ENCODE measurements around the gene PSIP1. TPM values are rescaled to one million over a fixed set of nuclear protein-coding genes. Genes with fewer than 3 reads are reported as not detected.

The PSIP1 gene
- total RNA-seq, 1 experiment from 2014 or later = 362 TPM

DNA sequence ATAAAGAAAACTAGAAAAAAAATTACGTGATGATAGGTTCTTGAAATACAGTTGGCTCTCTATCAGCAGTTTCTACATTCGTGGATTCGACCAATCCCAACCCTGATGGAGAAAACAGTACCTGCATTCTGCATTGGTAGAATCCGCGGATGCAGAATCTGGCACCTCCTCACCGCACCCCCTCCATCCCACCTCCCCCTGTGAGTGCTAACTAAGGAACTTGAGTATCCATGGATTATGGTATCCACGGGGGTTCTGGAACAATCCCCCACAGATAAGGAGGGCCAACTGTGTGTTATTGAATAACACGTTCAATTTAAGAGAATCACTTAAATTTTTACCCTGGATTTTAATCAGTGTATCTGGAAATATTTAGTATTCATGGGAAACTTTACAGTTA, 10.5 kb upstream of the PSIP1 start:
- Histone ChIP-seq H3K4ac (ENCODE audit: low read depth, low read length) (no peak overlapping the region), H2BK12ac (ENCODE audit: insufficient read length, low read depth, low read length) (no peak overlapping the region), H4K20me1 (ENCODE audit: control insufficient read depth, insufficient read depth, insufficient read length) (no peaks in the 10 kb centered on the region), H3K27me3 (ENCODE audit: insufficient read depth, low read length) (no peaks in the 10 kb centered on the region), H3K9ac (ENCODE audit: extremely low read depth, insufficient read length, low read length) (no peak overlapping the region), H3T11ph (ENCODE audit: low read length) (no peak overlapping the region), H2BK120ac (ENCODE audit: low read depth, low read length, poor library complexity, severe bottlenecking) (no peak overlapping the region), H3K4me1 (ENCODE audit: insufficient read depth, low read length) (no peaks in the 10 kb centered on the region), H3K23ac (ENCODE audit: insufficient read length, low read depth, low read length) (no peak overlapping the region), H3K9me3 (ENCODE audit: control insufficient read depth, low read depth, low read length) (no peaks in the 10 kb centered on the region), H2AK5ac (ENCODE audit: insufficient read length, low read length) (no peak overlapping the region), H4K8ac (replicated peaks; ENCODE audit: insufficient read length, low read depth, low read length) (no peak overlapping the region), H2AFZ (ENCODE audit: low read length) (no peak overlapping the region), H2BK20ac (ENCODE audit: low read depth, low read length, poor library complexity, severe bottlenecking) (no peak overlapping the region), H3K56ac (ENCODE audit: insufficient read length, low read depth, low read length) (no peak overlapping the region), H2BK15ac (ENCODE audit: low read depth, low read length) (no peak overlapping the region), H2BK5ac (ENCODE audit: insufficient read length, low read length) (no peak overlapping the region), H3K4me2 (ENCODE audit: insufficient read depth, insufficient read length, low read length) (no peak overlapping the region), H3K18ac (ENCODE audit: insufficient read length, low read depth, low read length) (no peak overlapping the region), H4K5ac (ENCODE audit: insufficient read length, low read depth, low read length) (no peak overlapping the region), H3K23me2 (ENCODE audit: insufficient read length, low read depth, low read length, poor library complexity, severe bottlenecking) (no peaks in the 10 kb centered on the region), H3K79me2 (ENCODE audit: insufficient read depth, low read length) (no peaks in the 10 kb centered on the region), H3K79me1 (ENCODE audit: insufficient read depth, low read depth, low read length, poor library complexity, severe bottlenecking) (no peaks in the 10 kb centered on the region), H3K14ac (ENCODE audit: insufficient read depth, low read length) (no peak overlapping the region), H4K91ac (ENCODE audit: insufficient read length, low read depth, low read length) (no peak overlapping the region), H3K27ac (ENCODE audit: insufficient read length, low read depth, low read length) (no peak overlapping the region)
- Mint-ChIP-seq H3K4me3 (no peak overlapping the region), H3K4me1 (peaks cover 12 to 15% of the 10 kb centered on the region in 2 experiments), H3K27me3 (ENCODE audit: low read depth) (no peaks in the 10 kb centered on the region), H3K9me3 (no peaks in the 10 kb centered on the region), H3K27ac (no peak overlapping the region; a peak in 1 of 7 replicates), H3K36me3 (ENCODE audit: insufficient read depth in 1 of 3, low read depth in 3 of 3) (no peaks in the 10 kb centered on the region)
- WGBS (ENCODE audit: extremely low coverage, insufficient read length, low lambda C conversion rate) = no CpG with 5 or more reads among the region's 8 CpGs
- DNase-seq = no peak
- TF ChIP-seq, protein P1, sequence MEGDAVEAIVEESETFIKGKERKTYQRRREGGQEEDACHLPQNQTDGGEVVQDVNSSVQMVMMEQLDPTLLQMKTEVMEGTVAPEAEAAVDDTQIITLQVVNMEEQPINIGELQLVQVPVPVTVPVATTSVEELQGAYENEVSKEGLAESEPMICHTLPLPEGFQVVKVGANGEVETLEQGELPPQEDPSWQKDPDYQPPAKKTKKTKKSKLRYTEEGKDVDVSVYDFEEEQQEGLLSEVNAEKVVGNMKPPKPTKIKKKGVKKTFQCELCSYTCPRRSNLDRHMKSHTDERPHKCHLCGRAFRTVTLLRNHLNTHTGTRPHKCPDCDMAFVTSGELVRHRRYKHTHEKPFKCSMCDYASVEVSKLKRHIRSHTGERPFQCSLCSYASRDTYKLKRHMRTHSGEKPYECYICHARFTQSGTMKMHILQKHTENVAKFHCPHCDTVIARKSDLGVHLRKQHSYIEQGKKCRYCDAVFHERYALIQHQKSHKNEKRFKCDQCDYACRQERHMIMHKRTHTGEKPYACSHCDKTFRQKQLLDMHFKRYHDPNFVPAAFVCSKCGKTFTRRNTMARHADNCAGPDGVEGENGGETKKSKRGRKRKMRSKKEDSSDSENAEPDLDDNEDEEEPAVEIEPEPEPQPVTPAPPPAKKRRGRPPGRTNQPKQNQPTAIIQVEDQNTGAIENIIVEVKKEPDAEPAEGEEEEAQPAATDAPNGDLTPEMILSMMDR (conservative IDR thresholded peaks at IDR 0.05) = no peak
